GM21723 (cell line): ENCODE results near the gene ADK.
"Not testable (repeated sequence)": the region's sequence is repeated elsewhere in the genome, so short reads cannot be mapped to it uniquely, and the experiment has no call there.

Experiments used
- ATAC-seq: cut with Tn5 transposase; IDR thresholded peaks from one replicate; pipeline ENCODE4 v1.9.1; 2021; ENCODE audit warnings: mild to moderate bottlenecking, moderate library complexity; ENCODE audit not compliant: unreplicated experiment

ADK gene

GRCh38 chr10:74292871-74293427 lies 141.9 kb downstream of the ADK start:
- ATAC-seq: no peak

- ATAC-seq: no peak
Measured at GRCh38 chr10:74293686-74294371, 142.8 kb downstream of the ADK start.

- ATAC-seq: no peak
Measured at GRCh38 chr10:74297389-74298080, 146.5 kb downstream of the ADK start.

- not testable (repeated sequence) for ATAC-seq
Measured at GRCh38 chr10:74300074-74300621, 149.1 kb downstream of the ADK start.

- no peak for ATAC-seq
Measured at GRCh38 chr10:74300666-74301065, 149.6 kb downstream of the ADK start.

GRCh38 chr10:74305730-74306129 lies 154.7 kb downstream of the ADK start:
- no peak for ATAC-seq

GRCh38 chr10:74306227-74306982 lies 155.4 kb downstream of the ADK start:
- ATAC-seq: peak; percentile 31

GRCh38 chr10:74307061-74307651 lies 156.1 kb downstream of the ADK start:
- ATAC-seq: peak; percentile 52

- ATAC-seq: no peak
Measured at GRCh38 chr10:74310652-74311257, 159.7 kb downstream of the ADK start.

- no peak for ATAC-seq
Measured at GRCh38 chr10:74314166-74314565, 163.1 kb downstream of the ADK start.

- no peak for ATAC-seq
Measured at GRCh38 chr10:74320026-74320425, 169.0 kb downstream of the ADK start.

- ATAC-seq: no peak
Measured at GRCh38 chr10:74320717-74321116, 169.7 kb downstream of the ADK start.

GRCh38 chr10:74322141-74322540 lies 171.1 kb downstream of the ADK start:
- ATAC-seq: no peak

GRCh38 chr10:74322565-74322964 lies 171.5 kb downstream of the ADK start:
- ATAC-seq: no peak

- ATAC-seq: no peak
Measured at GRCh38 chr10:74328388-74328787, 177.4 kb downstream of the ADK start.

GRCh38 chr10:74329873-74330272 lies 178.9 kb downstream of the ADK start:
- no peak for ATAC-seq

GRCh38 chr10:74330646-74331045 lies 179.6 kb downstream of the ADK start:
- ATAC-seq: no peak

- ATAC-seq: no peak
Measured at GRCh38 chr10:74332398-74332797, 181.4 kb downstream of the ADK start.

GRCh38 chr10:74333174-74333573 lies 182.2 kb downstream of the ADK start:
- no peak for ATAC-seq

GRCh38 chr10:74334221-74334620 lies 183.2 kb downstream of the ADK start:
- ATAC-seq: no peak
